Neural progenitor cell (in vitro differentiated cells): ENCODE data around the gene FAM163B.

Experiments used
- EZH2 ChIP-seq: fragments of 200-600 bp; sonication (generic); IDR thresholded peaks from 2 replicates; pipeline ENCODE4 v1.6.1; 2017; ENCODE audit warnings: antibody characterized with exemption, mild to moderate bottlenecking, moderate library complexity
- EZH2phosphoT487 ChIP-seq: fragments of 200-600 bp; sonication (generic); IDR thresholded peaks from 2 replicates; pipeline ENCODE4 v1.6.1; 2017; ENCODE audit warnings: antibody characterized with exemption
- TF ChIP-seq, protein P1 (sequence below): fragments of 200-600 bp; sonication (generic); IDR thresholded peaks from 2 replicates; pipeline ENCODE4 v1.5.1; 2017; ENCODE audit warnings: antibody characterized with exemption, mild to moderate bottlenecking

GRCh38 chr9:133607976-133608375, 1.2 kb downstream of the FAM163B start:
- TF ChIP-seq, protein P1, sequence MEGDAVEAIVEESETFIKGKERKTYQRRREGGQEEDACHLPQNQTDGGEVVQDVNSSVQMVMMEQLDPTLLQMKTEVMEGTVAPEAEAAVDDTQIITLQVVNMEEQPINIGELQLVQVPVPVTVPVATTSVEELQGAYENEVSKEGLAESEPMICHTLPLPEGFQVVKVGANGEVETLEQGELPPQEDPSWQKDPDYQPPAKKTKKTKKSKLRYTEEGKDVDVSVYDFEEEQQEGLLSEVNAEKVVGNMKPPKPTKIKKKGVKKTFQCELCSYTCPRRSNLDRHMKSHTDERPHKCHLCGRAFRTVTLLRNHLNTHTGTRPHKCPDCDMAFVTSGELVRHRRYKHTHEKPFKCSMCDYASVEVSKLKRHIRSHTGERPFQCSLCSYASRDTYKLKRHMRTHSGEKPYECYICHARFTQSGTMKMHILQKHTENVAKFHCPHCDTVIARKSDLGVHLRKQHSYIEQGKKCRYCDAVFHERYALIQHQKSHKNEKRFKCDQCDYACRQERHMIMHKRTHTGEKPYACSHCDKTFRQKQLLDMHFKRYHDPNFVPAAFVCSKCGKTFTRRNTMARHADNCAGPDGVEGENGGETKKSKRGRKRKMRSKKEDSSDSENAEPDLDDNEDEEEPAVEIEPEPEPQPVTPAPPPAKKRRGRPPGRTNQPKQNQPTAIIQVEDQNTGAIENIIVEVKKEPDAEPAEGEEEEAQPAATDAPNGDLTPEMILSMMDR = no peak
- no peak for TF ChIP-seq EZH2
- TF ChIP-seq EZH2phosphoT487 = no peak
